IMR-90 (cell line): ENCODE results near the gene ATP10D. TPM values are rescaled to one million over a fixed set of nuclear protein-coding genes. Genes with fewer than 3 reads are reported as not detected.

Experiments
- ATAC-seq: fragments of 200-7000 bp; cut with Tn5 transposase; 2 replicates; pipeline ENCODE4 v1.9.1; 2020; ENCODE audit warnings: low read depth, mild to moderate bottlenecking, moderate library complexity
- BruUV-seq: library from RNA; stranded (reverse); fragments of 400-500 nt; replicated peaks from 2 replicates; lab custom pipeline; 2021; lab: Mats Ljungman, UMichigan
- CTCF ChIA-PET: fragments of 300-600 bp; formaldehyde crosslinking; extraction: SDS; loops from one replicate; lab custom pipeline; 2021; ENCODE audit warnings: antibody characterized with exemption; lab: Yijun Ruan, JAX
- POLR2A ChIA-PET: fragments of 300-600 bp; sonication (Branson Sonifier 250); formaldehyde crosslinking; loops from one replicate; lab custom pipeline; 2022; ENCODE audit warnings: antibody characterized with exemption; ENCODE audit not compliant: unreplicated experiment; lab: Charles Lee
- DNase-seq: peaks from one replicate; pipeline ENCODE4 v3.0.0; 2013
- H2AFZ ChIP-seq: replicated peaks from 2 replicates; pipeline ENCODE3; 2013; ENCODE audit warnings: low read length, mild to moderate bottlenecking; ENCODE audit not compliant: poor library complexity
- H2AK5ac ChIP-seq: 2 replicates; pipeline ENCODE4 v1.6.1; 2013; ENCODE audit warnings: low read depth, low read length, inconsistent platforms
- H2AK9ac ChIP-seq: replicated peaks from 2 replicates; pipeline ENCODE3; 2013; ENCODE audit warnings: mild to moderate bottlenecking, low read depth, low read length, moderate library complexity; ENCODE audit not compliant: poor library complexity
- H2BK120ac ChIP-seq: 2 replicates; pipeline ENCODE4 v1.6.1; 2013; ENCODE audit warnings: low read depth, low read length, inconsistent platforms
- H2BK15ac ChIP-seq: 3 replicates; pipeline ENCODE4 v1.6.1; 2013; ENCODE audit warnings: low read depth, low read length, inconsistent platforms
- H2BK20ac ChIP-seq: 2 replicates; pipeline ENCODE4 v1.6.1; 2013; ENCODE audit warnings: low read depth, mild to moderate bottlenecking, inconsistent platforms, low read length, moderate library complexity
- H2BK5ac ChIP-seq: 2 replicates; pipeline ENCODE4 v1.6.1; 2013; ENCODE audit warnings: mild to moderate bottlenecking, low read depth, low read length, inconsistent platforms; ENCODE audit not compliant: poor library complexity, severe bottlenecking
- H3K14ac ChIP-seq: replicated peaks from 2 replicates; pipeline ENCODE4 v1.6.1; 2013; ENCODE audit warnings: low read depth, low read length, inconsistent platforms
- H3K18ac ChIP-seq: 2 replicates; pipeline ENCODE4 v1.6.1; 2013; ENCODE audit warnings: low read depth, low read length, control low read depth
- H3K23ac ChIP-seq: 2 replicates; pipeline ENCODE4 v1.6.1; 2013; ENCODE audit warnings: low read depth, low read length, inconsistent platforms
- H3K27ac ChIP-seq: 2 replicates; pipeline ENCODE4 v1.5.1; 2013; ENCODE audit warnings: mild to moderate bottlenecking, control low read depth, low read length; ENCODE audit not compliant: insufficient read depth
- H3K27me3 ChIP-seq: 2 replicates; pipeline ENCODE4 v1.6.1; 2013; ENCODE audit warnings: low read length; ENCODE audit not compliant: control insufficient read depth, insufficient read depth
- H3K36me3 ChIP-seq: 2 replicates; pipeline ENCODE4 v1.6.1; 2013; ENCODE audit warnings: low read length, mixed read lengths; ENCODE audit not compliant: control insufficient read depth, insufficient read depth
- H3K4ac ChIP-seq: 2 replicates; pipeline ENCODE4 v1.6.1; 2013; ENCODE audit warnings: low read depth, low read length, inconsistent platforms
- H3K4me1 ChIP-seq: 2 replicates; pipeline ENCODE4 v1.6.1; 2013; ENCODE audit warnings: low read length, mixed read lengths; ENCODE audit not compliant: control insufficient read depth, insufficient read depth
- H3K4me2 ChIP-seq: 2 replicates; pipeline ENCODE4 v1.6.1; 2013; ENCODE audit warnings: low read depth, mild to moderate bottlenecking, control low read depth, low read length, moderate library complexity
- H3K4me3 ChIP-seq: 2 replicates; pipeline ENCODE4 v1.5.1; 2013; ENCODE audit warnings: low read depth, mild to moderate bottlenecking, control low read depth, low read length, moderate library complexity; ENCODE audit not compliant: insufficient read depth
- H3K56ac ChIP-seq: 2 replicates; pipeline ENCODE4 v1.6.1; 2013; ENCODE audit warnings: low read length, inconsistent platforms; ENCODE audit not compliant: insufficient read depth; ENCODE audit errors: extremely low read depth
- H3K79me1 ChIP-seq, 2 experiments: 2 replicates each; pipeline ENCODE4 v1.6.1; 2013; ENCODE audit warnings: low read length in 2 of 2, inconsistent platforms in 1 of 2, low read depth in 1 of 2
- H3K9ac ChIP-seq: 2 replicates; pipeline ENCODE4 v1.6.1; 2013; ENCODE audit warnings: low read depth, low read length, control low read depth
- H3K9me1 ChIP-seq: 2 replicates; pipeline ENCODE4 v1.6.1; 2013; ENCODE audit warnings: low read length, inconsistent platforms; ENCODE audit not compliant: insufficient read depth
- H3K9me3 ChIP-seq: 2 replicates; pipeline ENCODE4 v1.6.1; 2013; ENCODE audit warnings: low read length; ENCODE audit not compliant: control insufficient read depth, insufficient read depth
- H4K20me1 ChIP-seq: 2 replicates; pipeline ENCODE4 v1.6.1; 2013; ENCODE audit warnings: low read length, inconsistent platforms; ENCODE audit not compliant: insufficient read depth
- H4K5ac ChIP-seq: 2 replicates; pipeline ENCODE4 v1.6.1; 2013; ENCODE audit warnings: mild to moderate bottlenecking, low read depth, low read length, control low read depth
- H4K8ac ChIP-seq, 2 experiments: 2 replicates each; pipeline ENCODE4 v1.6.1; 2013; ENCODE audit warnings: low read depth in 2 of 2, low read length in 2 of 2, control low read depth in 1 of 2, inconsistent platforms in 1 of 2
- H4K91ac ChIP-seq: 2 replicates; pipeline ENCODE4 v1.6.1; 2013; ENCODE audit warnings: low read depth, low read length, inconsistent platforms; ENCODE audit not compliant: insufficient read depth
- BHLHE40 ChIP-seq: fragments of 150-350 bp; IDR thresholded peaks from 2 replicates; pipeline ENCODE4 v1.6.1; 2016; ENCODE audit warnings: mild to moderate bottlenecking, low read depth, low read length
- CEBPB ChIP-seq: IDR thresholded peaks from 2 replicates; pipeline ENCODE4 v1.6.1; 2012; ENCODE audit warnings: low read depth, low read length, improper control_type of control experiment
- FOS ChIP-seq: fragments of 150-350 bp; IDR thresholded peaks from 2 replicates; pipeline ENCODE4 v1.6.1; 2016; ENCODE audit warnings: low read depth, low read length
- MAZ ChIP-seq: IDR thresholded peaks from 2 replicates; pipeline ENCODE4 v1.6.1; 2012; ENCODE audit warnings: low read depth, mild to moderate bottlenecking, low read length, improper control_type of control experiment, moderate library complexity, borderline replicate concordance
- RCOR1 ChIP-seq: IDR thresholded peaks from 2 replicates; pipeline ENCODE4 v1.6.1; 2012; ENCODE audit warnings: mild to moderate bottlenecking, low read length, improper control_type of control experiment; ENCODE audit not compliant: insufficient replicate concordance
- SMC3 ChIP-seq: fragments of 150-350 bp; IDR thresholded peaks from 2 replicates; pipeline ENCODE4 v1.6.1; 2016; ENCODE audit warnings: low read depth, mild to moderate bottlenecking, antibody characterized with exemption, low read length, moderate library complexity
- USF2 ChIP-seq: fragments of 150-350 bp; IDR thresholded peaks from 2 replicates; pipeline ENCODE4 v1.6.1; 2017; ENCODE audit warnings: mild to moderate bottlenecking, antibody characterized with exemption, low read length, low read depth
- WGBS, 2 experiments: methylation state at CpG; one replicate each; pipeline versions ENCODE4 v1.1.5 to v1.1.7; 2013; ENCODE audit warnings: missing lambda C conversion rate in 2 of 2; ENCODE audit not compliant: insufficient read length in 1 of 2; ENCODE audit errors: extremely low coverage in 2 of 2; 5-methylcytosine and 5-hydroxymethylcytosine counted together
- dilution Hi-C: fragments of 300-500 bp; cut with HindIII; formaldehyde crosslinking; loops from one replicate; pipeline ENCODE4 v1.14.3; 2018; ENCODE audit warnings: low sequenced_read_pairs; ENCODE audit not compliant: unreplicated experiment
- in situ Hi-C: fragments of 300-500 bp; cut with MboI; formaldehyde crosslinking; loops from 3 replicates; pipeline ENCODE4 v1.14.3; 2019; ENCODE audit warnings: low sequenced_read_pairs, inconsistent platforms, mixed read lengths
- intact Hi-C: fragments of 100-400 bp; cut with micrococcal nuclease; formaldehyde crosslinking; loops from 2 replicates; pipeline ENCODE4 v1.10.0; 2022
- polyA plus RNA-seq, 3 experiments: library from polyadenylated mRNA; depleted of rRNA; stranded (reverse); fragments of >200 nt; gene quantifications; 2 replicates each; pipeline ENCODE4 v1.2.3, GENCODE V29; 2012; ENCODE audit warnings: low replicate concordance in 1 of 3
- total RNA-seq: library from RNA; depleted of rRNA; stranded (reverse); fragments of >200 nt; gene quantifications from 2 replicates; pipeline ENCODE4 v1.2.3, GENCODE V29; 2012

The ATP10D gene
- total and polyA plus RNA-seq, 2 of the 4 experiments (the other 2 are of a cell fraction) = 28.9 to 135 TPM

GRCh38 chr4:47641755-47642154 is 156.7 kb downstream of the ATP10D start:
- TF ChIP-seq USF2 (no peak), FOS (no peak), RCOR1 (no peak), MAZ (no peak), SMC3 (no peak), CEBPB (no peak), BHLHE40 (no peak)
- peak; percentile 37; the same call in 1 of the 2 replicates for ATAC-seq
- Histone ChIP-seq H3K4me2 (no peak overlapping the region), H3K23ac (no peak overlapping the region; the same call in 1 of the 2 replicates), H3K27ac (no peak overlapping the region), H3K4me3 (no peak overlapping the region), H3K14ac (no peak overlapping the region), H4K5ac (no peak overlapping the region), H4K8ac (no peak overlapping the region), H3K36me3 (no peaks in the 10 kb centered on the region), H2BK120ac (no peak overlapping the region), H3K9ac (no peak overlapping the region), H3K56ac (no peak overlapping the region), H3K9me3 (no peaks in the 10 kb centered on the region), H3K4ac (peak overlapping the region; percentile 26; the same call in 1 of the 2 replicates), H2AK9ac (no peak overlapping the region), H3K18ac (no peak overlapping the region), H4K20me1 (no peaks in the 10 kb centered on the region), H2BK5ac (no peak overlapping the region), H3K4me1 (peaks cover 2% of the 10 kb centered on the region; the same call in 1 of the 2 replicates), H3K79me1 (no peaks in the 10 kb centered on the region), H2BK15ac (no peak overlapping the region), H4K91ac (no peak overlapping the region), H3K9me1 (no peaks in the 10 kb centered on the region), H3K27me3 (no peaks in the 10 kb centered on the region), H2AK5ac (no peak overlapping the region), H2AFZ (no peak overlapping the region), H2BK20ac (no peak overlapping the region)
- in situ Hi-C loops = no loop called here
- intact Hi-C loops = no loop called here
- no TSS peak for BruUV-seq
- ChIA-PET CTCF (no interaction called here), POLR2A (no interaction called here)
- DNase-seq = peak; percentile 37
- WGBS, 2 experiments = 100% methylated on average over 1 of the region's 1 CpG; no CpG with 5 or more reads in 1 of the 2 experiments
- dilution Hi-C loops = no loop called here
